Glomerular endothelial cell (primary cell): ENCODE data around the gene COL8A1. TPM values are rescaled to one million over a fixed set of nuclear protein-coding genes. Genes with fewer than 3 reads are reported as not detected.
"Not testable (repeated sequence)": the region's sequence is repeated elsewhere in the genome, so short reads cannot be mapped to it uniquely, and the experiment has no call there.

ENCODE experiments used
- DNase-seq: peaks from one replicate; pipeline ENCODE4 v3.0.0-alpha.2; 2011; ENCODE audit warnings: low read depth, low spot score; ENCODE audit errors: extremely low read depth
- total RNA-seq: library from RNA; depleted of rRNA; stranded (reverse); fragments of >200 nt; gene quantifications from 2 replicates; pipeline ENCODE4 v1.2.3, GENCODE V29; 2015

Gene COL8A1
- 67.5 and 187 TPM in 2 replicates for total RNA-seq

DNA sequence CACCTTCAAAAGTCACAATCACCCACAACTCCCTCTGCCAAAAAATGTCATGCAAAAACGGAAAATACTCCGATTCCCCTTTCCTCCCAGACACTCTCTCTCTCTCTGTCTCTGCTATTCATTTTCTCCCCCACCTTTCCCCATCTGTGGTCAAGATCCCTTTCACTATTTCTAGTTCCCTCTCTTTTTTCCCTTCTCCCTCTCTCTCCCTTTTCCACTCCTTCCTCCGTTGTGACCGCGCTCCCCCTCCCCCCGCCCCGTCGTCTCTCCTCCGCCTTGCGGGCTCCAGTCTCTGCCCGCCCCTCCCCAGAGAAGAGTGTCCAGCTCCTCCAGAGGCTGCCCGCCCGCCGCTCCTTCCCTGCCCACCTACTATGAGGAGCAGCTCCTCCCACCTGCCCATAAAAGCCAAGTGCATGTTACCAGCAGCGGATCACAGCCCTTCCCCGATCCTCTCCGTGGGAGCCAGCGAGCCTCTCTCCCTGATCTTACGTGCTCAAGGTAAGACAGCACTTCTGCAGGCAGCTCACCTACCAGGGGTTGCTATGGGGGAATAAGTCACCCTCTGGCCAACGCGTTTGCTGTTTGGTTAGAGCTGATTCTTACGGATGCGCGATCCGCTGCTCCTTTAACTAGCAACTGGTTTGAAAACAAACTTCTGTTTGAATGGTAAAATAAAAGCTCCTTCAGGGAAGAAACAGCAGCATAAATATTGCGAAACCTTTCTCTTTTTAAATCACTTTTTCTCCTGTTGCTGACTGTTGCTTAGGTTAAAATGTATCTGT is at the start of gene COL8A1:
TSS of gene COL8A1 (plus strand) at position 428 of the 782 bp plus-strand sequence. CDS start 152,089 bp downstream, outside the sequence.
- no peak for DNase-seq

DNA sequence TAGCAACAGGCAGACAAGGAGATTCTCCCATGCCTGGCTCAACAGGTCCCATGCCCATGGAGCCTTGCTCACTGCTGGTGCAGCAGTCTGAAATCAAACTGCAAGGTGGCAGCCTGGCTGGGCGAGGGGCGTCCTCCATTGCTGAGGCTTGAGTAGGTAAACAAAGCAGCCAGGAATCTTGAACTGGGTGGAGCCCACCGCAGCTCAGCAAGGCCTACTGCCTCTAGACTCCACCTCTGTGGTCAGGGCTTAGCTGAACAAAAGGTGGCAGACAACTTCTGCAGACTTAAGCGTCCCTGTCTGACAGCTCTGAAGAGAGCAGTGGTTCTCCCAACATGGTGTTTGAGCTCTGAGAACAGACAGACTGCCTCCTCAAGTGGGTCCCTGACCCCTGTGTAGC is 49.2 kb upstream of the COL8A1 start:
- DNase-seq, result not testable (repeated sequence)

GRCh38 chr3:99599894-99600293 is 38.5 kb upstream of the COL8A1 start:
- DNase-seq, result no peak

DNA sequence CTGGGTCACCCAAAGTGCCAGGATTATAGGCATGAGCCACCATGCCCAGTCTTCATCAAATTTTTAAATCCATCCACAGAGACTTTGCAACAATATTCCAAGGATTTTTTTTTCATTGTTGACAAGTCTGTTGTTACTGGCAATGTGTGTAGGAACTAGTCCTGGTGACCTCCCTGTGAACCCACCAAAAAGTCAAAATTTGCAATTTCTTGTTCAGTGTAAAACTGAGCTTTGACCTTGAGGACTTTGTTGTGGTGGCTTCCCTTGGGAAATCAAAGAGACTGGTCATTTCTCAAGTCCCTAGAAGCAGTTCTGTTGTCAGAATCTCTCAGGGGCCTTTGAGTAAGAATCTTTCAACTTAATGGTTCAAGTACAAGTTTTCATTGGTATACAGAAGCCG is 36.9 kb upstream of the COL8A1 start:
- DNase-seq, result no peak

DNA sequence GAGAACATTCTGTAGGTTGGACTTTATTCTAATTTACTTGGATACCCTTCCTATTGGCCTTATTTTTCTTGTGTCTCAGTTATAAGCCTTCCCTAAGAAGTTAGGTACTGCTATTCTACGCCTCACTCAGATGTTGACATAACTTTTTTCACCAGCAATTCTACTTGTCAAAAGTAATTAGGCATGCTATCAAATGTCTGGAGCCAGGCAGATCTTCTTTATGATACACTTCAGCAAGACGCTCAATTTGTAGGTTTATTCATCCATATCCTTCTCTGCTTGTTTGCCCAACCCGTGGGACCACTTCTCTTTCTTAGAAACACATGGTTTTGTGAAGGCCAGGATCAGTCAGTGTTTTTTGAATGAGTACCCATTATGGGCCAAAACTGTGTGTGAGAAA is 36.2 kb upstream of the COL8A1 start:
- no peak for DNase-seq

DNA sequence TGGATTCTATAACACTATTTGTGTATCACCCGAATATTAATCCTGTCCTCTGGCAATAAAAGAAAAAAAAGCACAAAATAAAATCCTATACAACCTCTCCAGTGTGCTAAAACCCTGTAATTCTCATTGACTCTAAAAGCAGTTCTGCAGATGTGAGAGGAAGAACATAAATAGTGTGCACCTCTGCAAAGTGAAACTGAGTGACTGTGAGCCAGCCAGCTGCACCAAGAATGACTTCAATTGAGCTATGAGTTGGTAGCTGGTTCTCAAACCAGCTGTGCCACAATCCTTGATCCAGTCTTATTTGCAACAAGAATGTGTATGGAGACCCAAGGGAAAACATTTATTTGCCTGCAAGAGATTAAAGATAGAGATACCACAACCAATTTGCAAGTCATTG is 31.2 kb upstream of the COL8A1 start:
- DNase-seq, result no peak

DNA sequence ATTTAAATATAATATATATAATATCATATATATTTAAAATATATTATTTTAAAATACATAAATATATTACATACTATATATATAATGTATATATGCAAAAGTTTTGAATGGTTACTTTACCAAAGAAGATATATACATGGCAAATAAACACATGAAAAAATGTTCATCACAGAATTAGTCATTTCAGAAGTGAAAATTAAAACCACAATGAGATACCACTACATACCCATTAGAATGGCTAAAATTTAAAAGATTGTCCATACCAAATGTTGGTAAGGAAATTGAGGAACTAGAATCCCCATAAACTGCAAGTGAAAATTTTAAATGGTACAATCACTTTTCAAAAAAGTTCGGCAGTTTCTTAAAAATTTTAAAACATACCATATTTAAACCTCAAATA is 23.6 kb upstream of the COL8A1 start:
- DNase-seq, result no peak

- no peak for DNase-seq
Observed at GRCh38 chr3:99620077-99620767, 18.2 kb upstream of the COL8A1 start.

GRCh38 chr3:99620976-99621375 is 17.4 kb upstream of the COL8A1 start:
- no peak for DNase-seq

- DNase-seq, result no peak
Observed at GRCh38 chr3:99624496-99625236, 13.7 kb upstream of the COL8A1 start.

- no peak for DNase-seq
Observed at GRCh38 chr3:99625237-99625622, 13.2 kb upstream of the COL8A1 start.

DNA sequence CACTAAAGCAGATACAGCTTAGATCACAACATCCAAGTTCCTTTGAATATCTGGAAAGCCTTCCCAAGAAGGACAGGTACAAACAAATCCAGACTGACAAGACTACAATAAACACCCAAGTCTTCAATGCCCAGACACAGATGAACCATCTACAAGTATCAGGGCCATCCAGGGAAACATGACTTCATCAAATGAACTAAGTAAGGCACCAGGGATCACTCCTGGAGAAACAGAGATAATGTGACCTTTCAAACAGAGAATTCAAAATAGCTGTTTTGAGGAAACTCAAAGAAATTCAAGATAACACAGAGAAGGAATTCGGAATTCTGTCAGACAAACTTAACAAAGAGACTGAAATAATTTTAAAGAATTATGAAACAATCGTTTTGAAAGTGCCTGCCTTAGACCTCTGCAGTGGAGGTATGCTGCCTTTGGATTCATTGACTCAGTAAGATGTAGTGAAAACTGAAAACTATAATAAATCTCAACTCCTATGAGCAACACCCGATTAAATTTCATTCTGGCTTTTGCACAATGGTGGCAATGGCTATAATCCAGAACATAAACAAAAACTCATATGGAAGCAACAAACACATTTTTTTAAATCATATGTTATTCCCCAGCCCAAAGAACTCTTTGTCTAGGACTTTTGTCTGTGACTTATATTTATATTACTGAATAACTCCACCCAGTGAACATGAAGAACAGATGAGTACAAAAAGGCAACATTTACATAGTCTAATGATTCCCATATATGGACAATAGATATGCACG is 12.6 kb upstream of the COL8A1 start:
- DNase-seq, result no peak

DNA sequence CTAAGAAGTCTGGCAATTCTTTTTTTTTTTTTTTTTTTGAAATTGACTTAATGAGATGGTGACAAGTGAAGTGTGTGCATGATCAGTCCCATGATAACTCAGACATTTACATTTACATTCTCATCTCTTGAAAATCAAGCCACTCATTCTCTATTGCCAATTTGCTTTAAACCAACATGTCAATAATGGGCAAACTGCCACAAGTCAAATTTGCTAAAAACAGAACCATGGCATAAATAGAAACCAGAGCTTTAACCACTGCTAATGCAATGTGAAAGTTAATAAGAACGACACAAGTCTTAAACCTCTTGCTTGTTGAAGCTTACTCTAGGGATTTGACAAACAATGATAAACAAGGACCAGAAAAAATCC is 12.0 kb upstream of the COL8A1 start:
- DNase-seq, result no peak

DNA sequence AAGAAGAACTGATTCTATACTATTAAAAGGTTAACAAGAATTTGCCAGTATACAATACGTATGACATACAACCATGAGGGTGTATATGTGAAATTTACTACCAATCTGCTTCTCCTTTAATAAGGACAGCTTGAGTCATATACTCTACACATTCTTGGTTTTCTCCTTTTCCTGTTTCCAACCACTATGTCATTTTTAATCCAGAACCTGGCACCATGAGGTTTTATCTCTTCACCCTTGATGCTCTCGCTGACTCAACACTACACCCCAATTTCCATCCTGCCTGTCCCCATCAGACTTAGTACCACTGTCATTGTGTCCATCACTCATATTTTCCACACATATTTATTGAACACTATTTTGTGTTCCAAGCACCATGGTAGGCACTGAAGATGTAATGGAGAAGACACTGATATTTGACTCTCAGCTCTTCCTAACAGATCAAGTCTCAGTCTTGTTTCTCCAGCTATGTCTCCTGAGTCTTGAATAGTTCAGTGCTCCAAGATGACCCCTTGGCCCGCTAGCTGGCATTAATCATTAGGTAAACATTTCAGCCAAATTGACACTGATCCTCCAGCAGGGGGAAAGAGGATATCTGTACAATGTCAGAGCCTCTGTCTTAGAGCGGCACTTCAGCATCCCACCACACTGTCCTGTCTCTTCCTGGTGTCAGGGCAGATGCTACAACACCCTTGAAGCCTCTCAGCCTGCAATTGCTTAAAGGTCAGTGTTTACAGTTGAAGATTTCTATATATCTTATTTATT is 11.2 kb upstream of the COL8A1 start:
- DNase-seq, result no peak

DNA sequence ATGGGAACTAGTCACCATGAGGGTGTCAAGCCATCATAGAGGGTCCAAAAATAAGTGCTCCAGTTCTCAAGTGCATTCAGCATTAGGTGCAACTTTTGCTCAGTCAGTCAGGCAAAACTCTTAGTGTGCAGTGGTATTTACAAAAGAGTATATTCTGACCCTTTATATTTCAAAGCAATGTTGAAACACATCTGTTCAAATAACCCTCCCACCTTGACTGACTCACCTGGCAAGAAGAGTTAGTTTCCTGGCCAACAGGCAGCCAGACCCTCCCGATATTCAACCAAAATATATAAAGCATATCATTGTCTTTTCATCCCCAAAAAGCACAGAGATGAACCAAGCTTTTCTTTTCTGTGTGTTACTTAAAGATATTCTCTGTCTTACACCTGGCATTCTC is 7.6 kb upstream of the COL8A1 start:
- no peak for DNase-seq

DNA sequence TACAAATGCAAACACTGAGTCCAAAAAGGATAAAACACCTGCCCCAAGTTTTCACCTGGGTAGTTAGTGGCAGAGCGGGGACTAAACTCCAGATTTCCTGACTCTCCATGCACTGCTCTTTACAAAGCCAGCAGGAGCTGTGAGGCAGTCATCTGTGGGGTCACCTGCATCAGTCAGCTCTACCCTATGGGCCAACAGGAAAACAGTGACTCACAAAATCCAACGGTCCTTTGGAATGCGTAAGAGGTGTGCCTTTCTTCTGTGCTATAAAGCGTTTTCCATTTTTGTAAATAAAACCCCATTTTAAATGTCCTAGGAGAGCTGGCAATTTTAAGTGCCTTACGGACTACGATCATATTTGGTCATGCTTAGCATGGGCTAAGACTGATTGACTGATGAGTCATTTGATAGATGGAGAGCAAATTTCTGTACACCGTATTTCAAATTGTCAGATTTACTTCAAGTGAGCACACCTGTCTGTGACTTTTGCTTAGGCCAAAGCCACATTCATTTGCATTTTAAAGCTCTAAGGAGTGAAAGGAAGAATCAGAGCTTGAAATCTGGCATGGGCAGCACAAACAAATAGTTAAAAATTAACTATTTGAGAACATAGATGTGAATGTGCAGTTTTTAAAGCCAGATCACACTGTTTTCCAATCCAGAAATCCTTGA is 4.4 kb upstream of the COL8A1 start:
- no peak for DNase-seq

DNA sequence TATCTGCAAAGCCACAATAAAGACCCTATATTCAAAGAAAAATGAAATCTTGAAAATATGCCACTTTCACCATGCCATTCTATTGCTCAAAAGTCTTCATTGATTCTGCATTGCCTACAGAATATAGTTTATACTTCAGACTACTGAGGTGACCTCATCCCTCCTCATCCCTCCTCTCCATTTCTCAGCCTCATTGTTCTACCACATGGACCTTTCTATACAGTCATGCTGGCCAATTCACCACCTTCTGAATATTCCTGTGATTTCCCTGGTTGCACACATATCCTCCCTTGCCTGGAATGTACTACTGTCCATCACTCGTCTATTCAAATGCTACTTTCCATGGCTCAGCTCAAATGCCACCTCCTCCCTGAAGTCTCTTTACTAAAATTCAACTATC is 3.5 kb upstream of the COL8A1 start:
- no peak for DNase-seq

- DNase-seq, result no peak
Observed at GRCh38 chr3:99635348-99635747, 3.0 kb upstream of the COL8A1 start.

GRCh38 chr3:99637016-99637367 is 1.4 kb upstream of the COL8A1 start:
- no peak for DNase-seq
